ENCODE measurements around the gene KANK2.

DNA sequence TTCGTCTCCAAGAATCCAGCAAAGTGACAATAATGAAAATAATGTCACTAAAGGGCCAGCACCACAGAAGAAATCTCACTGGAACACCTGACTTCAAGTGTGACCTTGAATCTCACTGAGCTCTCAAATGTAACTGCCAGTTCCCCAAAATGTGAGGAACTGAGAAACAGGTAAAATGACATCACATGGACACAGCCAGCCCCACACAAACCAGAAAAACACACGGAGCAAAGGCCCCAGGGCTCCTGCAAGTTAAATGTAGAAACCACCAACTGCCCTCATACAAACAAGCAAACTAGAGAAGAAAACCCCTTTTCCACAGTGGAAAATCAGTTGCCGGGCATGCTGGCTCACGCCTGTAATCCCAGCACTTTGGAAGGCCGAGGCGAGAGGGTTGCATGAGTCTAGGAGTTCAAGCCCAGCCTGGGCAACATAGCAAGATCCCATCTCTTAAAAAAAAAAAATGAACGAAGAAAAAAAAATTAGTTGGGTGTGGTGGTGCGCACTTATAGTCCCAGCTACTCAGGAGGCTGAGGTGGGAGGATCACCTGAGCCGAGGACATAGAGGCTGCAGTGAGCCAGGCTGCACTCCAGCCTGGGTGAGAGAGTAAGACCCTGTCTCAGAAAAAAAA is 8.7 kb upstream of the KANK2 start:
- no peak for TF ChIP-seq POLR2A (IDR thresholded peaks at IDR 0.05)
- TF ChIP-seq, protein P1, sequence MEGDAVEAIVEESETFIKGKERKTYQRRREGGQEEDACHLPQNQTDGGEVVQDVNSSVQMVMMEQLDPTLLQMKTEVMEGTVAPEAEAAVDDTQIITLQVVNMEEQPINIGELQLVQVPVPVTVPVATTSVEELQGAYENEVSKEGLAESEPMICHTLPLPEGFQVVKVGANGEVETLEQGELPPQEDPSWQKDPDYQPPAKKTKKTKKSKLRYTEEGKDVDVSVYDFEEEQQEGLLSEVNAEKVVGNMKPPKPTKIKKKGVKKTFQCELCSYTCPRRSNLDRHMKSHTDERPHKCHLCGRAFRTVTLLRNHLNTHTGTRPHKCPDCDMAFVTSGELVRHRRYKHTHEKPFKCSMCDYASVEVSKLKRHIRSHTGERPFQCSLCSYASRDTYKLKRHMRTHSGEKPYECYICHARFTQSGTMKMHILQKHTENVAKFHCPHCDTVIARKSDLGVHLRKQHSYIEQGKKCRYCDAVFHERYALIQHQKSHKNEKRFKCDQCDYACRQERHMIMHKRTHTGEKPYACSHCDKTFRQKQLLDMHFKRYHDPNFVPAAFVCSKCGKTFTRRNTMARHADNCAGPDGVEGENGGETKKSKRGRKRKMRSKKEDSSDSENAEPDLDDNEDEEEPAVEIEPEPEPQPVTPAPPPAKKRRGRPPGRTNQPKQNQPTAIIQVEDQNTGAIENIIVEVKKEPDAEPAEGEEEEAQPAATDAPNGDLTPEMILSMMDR (IDR thresholded peaks at IDR 0.05) = no peak

Measured in adrenal gland (tissue), 5 donors.